ENCODE measurements around the gene TICRR.

TICRR gene

DNA sequence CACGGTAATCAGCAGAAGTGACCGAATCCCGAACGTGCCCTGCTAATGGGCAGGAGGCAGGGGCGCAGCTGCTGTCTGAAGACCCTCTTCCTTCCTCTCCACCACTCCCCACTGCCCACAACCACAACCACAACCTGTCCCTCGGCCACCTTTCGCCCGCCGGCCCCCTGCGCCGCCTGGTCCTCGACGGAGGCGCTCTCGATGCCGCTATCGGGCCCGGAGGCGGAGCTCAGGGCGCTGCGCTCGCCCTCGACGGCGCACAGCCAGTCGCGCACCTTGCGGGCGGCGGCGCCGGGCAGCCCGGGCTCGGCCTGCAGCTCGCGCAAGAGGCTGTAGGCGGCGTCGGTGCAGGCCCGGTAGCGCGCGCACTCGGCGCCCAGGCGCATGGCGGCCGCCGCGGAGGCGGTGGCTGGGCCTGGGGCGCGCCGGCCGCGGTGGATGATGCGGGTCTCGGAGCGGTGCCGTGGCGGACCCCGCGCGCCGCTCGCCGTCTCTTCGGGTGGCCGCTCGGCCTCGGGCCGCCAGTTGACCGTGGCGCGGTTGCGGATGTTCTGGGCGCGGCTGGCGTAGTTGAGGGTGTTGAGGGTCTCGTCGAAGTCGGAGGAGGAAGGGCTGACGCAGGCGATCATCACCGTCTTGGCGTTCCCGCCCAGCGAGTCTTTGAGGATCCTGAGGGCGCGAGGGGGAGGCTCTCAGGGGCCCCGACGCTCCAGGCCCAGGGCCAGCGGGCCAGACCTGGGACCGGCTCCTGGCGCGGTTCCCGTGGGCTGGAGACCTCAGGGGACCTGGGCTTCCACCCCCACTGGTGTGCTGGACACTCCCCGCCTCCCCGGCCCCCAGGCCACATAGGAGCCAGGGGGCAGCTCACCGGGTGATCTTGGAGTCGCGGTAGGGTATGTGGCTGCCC, 73.1 kb downstream of the TICRR start:
- H3K27me3 ChIP-seq (ENCODE audit: control insufficient read depth, insufficient read depth, low read length) = no peaks in the 10 kb centered on the region
- TF ChIP-seq, protein P1, sequence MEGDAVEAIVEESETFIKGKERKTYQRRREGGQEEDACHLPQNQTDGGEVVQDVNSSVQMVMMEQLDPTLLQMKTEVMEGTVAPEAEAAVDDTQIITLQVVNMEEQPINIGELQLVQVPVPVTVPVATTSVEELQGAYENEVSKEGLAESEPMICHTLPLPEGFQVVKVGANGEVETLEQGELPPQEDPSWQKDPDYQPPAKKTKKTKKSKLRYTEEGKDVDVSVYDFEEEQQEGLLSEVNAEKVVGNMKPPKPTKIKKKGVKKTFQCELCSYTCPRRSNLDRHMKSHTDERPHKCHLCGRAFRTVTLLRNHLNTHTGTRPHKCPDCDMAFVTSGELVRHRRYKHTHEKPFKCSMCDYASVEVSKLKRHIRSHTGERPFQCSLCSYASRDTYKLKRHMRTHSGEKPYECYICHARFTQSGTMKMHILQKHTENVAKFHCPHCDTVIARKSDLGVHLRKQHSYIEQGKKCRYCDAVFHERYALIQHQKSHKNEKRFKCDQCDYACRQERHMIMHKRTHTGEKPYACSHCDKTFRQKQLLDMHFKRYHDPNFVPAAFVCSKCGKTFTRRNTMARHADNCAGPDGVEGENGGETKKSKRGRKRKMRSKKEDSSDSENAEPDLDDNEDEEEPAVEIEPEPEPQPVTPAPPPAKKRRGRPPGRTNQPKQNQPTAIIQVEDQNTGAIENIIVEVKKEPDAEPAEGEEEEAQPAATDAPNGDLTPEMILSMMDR (IDR thresholded peaks at IDR 0.05) = no peak
- no peak overlapping the region for H2AFZ ChIP-seq
- H3K4me1 ChIP-seq = no peaks in the 10 kb centered on the region
- H3K4me3 ChIP-seq (ENCODE audit: low read depth, low read length) = no peak overlapping the region
- no peaks in the 10 kb centered on the region for H3K9me3 ChIP-seq (ENCODE audit: control insufficient read depth, low read length)
- no peaks in the 10 kb centered on the region for H3K79me2 ChIP-seq
- no peaks in the 10 kb centered on the region for H3K36me3 ChIP-seq (ENCODE audit: control insufficient read depth, insufficient read depth, low read length)
- H3K27ac ChIP-seq = no peak overlapping the region
- no peak overlapping the region for H3K4me2 ChIP-seq (ENCODE audit: low read length)
- no peak overlapping the region for H3K9ac ChIP-seq

DNA sequence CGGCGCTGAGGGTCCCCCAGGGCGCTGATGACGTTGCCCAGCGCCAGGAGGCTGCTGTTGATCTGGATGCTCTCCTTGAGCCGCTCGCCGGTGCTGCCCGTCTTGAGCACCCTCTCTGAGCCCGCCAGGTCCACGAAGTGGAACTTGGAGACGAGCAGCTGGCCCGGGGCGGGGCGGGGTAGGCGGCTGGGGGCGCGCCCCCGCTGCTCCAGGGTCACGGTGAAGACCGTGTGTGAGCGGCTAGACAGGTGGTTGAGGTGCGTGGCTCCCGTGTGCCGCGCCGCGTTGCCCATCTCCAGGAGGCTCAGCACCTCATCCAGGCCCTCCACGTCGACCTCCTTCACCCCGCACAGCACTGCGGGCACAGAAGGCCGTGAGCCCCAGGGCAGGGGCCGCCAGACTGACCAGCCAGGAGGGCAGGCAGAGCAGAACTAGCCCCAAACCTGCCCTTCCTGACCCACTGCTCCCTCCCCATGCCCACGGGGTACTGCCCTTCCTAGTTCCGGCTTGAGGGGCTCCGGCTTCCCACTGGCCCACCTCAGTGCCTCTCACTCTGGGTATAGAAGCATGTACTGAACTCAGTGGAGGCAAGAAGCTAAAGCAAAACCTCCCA, 73.8 kb downstream of the TICRR start:
- Histone ChIP-seq H3K9me3 (ENCODE audit: control insufficient read depth, low read length) (no peaks in the 10 kb centered on the region), H3K4me2 (ENCODE audit: low read length) (no peak overlapping the region), H3K36me3 (ENCODE audit: control insufficient read depth, insufficient read depth, low read length) (no peaks in the 10 kb centered on the region), H3K27me3 (ENCODE audit: control insufficient read depth, insufficient read depth, low read length) (no peaks in the 10 kb centered on the region), H2AFZ (no peak overlapping the region), H3K79me2 (no peaks in the 10 kb centered on the region), H3K4me3 (ENCODE audit: low read depth, low read length) (no peak overlapping the region), H3K9ac (no peak overlapping the region), H3K4me1 (no peaks in the 10 kb centered on the region), H3K27ac (no peak overlapping the region)
- TF ChIP-seq, protein P1 (IDR thresholded peaks at IDR 0.05) = no peak

DNA sequence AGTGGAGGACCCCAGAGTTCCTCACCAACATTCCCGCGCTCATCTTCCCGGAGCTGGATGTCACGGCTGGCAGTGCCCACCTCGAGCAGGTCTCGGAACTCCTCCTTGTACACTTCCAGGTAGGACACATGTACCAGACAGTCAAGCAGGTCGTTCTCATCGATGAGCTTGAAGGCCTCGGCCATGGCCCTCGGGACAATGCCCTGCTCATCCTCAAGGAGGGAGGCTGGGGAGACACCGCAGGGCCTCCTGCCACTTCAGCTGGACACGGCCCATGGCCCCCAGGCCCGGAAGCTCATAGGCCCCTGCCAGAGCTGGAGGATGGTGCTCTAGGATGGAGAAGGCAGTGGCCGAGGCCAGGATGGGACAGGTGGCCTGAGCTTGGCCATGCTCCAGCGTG, 74.4 kb downstream of the TICRR start:
- no peaks in the 10 kb centered on the region for H3K79me2 ChIP-seq
- H3K27ac ChIP-seq = no peak overlapping the region
- no peaks in the 10 kb centered on the region for H3K27me3 ChIP-seq (ENCODE audit: control insufficient read depth, insufficient read depth, low read length)
- H3K4me2 ChIP-seq (ENCODE audit: low read length) = no peak overlapping the region
- H3K9me3 ChIP-seq (ENCODE audit: control insufficient read depth, low read length) = no peaks in the 10 kb centered on the region
- H2AFZ ChIP-seq = no peak overlapping the region
- H3K4me1 ChIP-seq = no peaks in the 10 kb centered on the region
- no peaks in the 10 kb centered on the region for H3K36me3 ChIP-seq (ENCODE audit: control insufficient read depth, insufficient read depth, low read length)
- no peak overlapping the region for H3K9ac ChIP-seq
- no peak overlapping the region for H3K4me3 ChIP-seq (ENCODE audit: low read depth, low read length)
- TF ChIP-seq, protein P1 (IDR thresholded peaks at IDR 0.05) = no peak

DNA sequence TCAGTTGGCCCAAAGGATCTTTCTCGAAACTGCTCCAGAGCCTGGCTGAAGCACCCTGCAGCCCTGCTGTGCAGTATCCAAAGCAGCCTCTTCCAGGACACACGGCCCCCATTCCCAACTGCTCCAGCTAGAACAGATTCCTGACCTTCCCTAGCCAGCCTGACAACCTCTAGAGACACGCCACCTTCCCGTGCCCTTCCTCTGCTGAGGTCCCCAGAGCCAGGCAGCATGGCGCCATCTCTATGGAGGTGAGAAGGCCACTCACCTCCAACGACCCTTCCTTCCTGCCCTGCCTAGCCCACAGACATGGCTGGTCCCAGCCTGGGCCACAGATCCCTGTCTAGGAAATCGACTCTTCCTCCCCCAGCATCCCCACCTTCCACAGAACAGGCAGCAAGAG, 76.9 kb downstream of the TICRR start:
- Histone ChIP-seq H3K36me3 (ENCODE audit: control insufficient read depth, insufficient read depth, low read length) (no peaks in the 10 kb centered on the region), H3K9me3 (ENCODE audit: control insufficient read depth, low read length) (no peaks in the 10 kb centered on the region), H3K4me2 (ENCODE audit: low read length) (no peak overlapping the region), H3K79me2 (no peaks in the 10 kb centered on the region), H3K27ac (no peak overlapping the region), H2AFZ (no peak overlapping the region), H3K4me1 (no peaks in the 10 kb centered on the region), H3K27me3 (ENCODE audit: control insufficient read depth, insufficient read depth, low read length) (no peaks in the 10 kb centered on the region), H3K4me3 (ENCODE audit: low read depth, low read length) (no peak overlapping the region), H3K9ac (no peak overlapping the region)
- TF ChIP-seq, protein P1 (IDR thresholded peaks at IDR 0.05) = no peak

Measured in parathyroid adenoma (tissue), 2 donors.